Parietal lobe (tissue), 2 donors: ENCODE results near the gene PPP2R1A. TPM values are rescaled to one million over a fixed set of nuclear protein-coding genes. Genes with fewer than 3 reads are reported as not detected.

Source experiments
- small RNA-seq: library from RNA; depleted of rRNA; stranded (forward); fragments of <200 nt; gene quantifications from one replicate; pipeline ENCODE3, GENCODE V24; 2014; ENCODE audit warnings: low replicate concordance
- total RNA-seq: library from RNA; depleted of rRNA; stranded (reverse); fragments of >200 nt; gene quantifications from one replicate; pipeline ENCODE4 v1.2.3, GENCODE V29; 2014

Gene PPP2R1A
- total RNA-seq = 286 TPM

DNA sequence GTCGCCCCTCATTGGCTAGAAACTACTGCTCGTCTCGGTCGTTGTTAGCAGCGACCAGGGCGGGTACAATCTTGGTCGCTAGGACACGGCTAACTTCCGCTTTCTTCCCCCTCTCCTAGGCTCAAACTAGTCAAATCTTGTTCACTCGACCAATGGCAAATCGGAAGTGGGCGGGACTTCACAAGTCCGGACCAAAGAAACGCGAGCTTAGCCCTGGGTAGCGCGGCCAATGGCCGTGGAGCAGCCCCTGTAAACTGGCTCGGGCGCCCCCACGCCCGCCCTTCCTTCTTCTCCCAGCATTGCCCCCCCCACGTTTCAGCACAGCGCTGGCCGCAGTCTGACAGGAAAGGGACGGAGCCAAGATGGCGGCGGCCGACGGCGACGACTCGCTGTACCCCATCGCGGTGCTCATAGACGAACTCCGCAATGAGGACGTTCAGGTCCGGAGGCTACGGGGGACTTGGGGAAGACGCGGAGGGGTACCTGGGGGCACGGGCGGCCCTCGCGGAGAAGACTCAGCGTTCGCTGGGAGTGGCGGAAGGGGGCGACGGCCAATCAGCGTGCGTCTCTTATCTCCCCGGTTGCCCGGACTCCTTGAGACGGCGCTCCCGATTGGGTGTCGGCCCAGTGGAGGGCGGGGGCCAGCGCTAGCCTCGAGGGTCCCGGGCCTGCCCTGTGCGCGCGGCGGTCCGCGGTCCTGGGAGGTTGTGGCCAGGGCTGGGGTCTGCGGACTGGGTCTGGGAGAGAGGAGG, at the start of gene PPP2R1A:
Gene PPP2R1A (plus strand): TSS at position 318 of the 752 bp plus-strand sequence. CDS start 45 bp downstream, at position 363.

DNA sequence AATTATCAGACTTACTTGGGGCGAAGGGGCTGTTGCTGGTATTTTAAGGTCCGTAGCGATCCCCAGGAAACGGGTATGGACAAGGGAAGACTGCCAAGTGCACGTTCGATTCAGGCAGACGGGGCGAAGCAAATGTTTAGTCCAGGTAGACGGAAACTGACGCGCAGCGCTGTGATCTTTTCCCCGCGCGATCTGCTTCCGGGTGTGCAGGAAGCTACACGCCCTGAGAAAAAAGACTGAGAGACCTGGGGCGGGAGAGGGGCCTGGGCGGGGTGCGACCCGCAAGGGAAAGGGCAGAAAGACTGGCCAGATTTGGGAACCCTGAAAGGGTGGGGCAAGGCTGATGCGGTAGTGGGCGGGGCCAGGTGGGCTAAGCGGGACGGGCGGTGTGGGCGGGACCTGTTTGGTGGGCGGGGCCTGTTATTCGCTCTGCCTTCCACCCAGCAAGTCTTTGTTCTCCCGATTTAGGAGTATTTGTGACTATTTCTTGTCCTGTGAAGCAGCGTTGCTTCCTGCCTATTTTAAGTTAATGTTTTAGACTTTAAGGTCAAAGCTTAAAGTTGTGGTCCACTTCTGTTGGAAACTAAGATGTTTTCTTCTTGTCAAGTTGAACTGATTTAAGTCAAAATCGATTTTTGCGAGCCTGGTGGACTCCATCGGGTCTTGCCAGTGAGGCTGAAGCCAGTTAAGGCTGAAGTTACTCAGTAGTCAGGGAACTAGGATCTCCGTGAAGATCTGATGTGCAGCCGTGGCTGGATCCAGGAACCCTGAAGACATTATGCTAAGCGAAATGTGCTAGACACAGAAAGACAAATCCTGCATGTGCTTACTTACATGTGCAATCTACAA, 18.3 kb upstream of the PPP2R1A start, which contains the start of gene ZNF836:
Gene ZNF836 (minus strand): TSS at position 301 of the 849 bp plus-strand sequence. CDS start 3,549 bp downstream, outside the sequence.

DNA sequence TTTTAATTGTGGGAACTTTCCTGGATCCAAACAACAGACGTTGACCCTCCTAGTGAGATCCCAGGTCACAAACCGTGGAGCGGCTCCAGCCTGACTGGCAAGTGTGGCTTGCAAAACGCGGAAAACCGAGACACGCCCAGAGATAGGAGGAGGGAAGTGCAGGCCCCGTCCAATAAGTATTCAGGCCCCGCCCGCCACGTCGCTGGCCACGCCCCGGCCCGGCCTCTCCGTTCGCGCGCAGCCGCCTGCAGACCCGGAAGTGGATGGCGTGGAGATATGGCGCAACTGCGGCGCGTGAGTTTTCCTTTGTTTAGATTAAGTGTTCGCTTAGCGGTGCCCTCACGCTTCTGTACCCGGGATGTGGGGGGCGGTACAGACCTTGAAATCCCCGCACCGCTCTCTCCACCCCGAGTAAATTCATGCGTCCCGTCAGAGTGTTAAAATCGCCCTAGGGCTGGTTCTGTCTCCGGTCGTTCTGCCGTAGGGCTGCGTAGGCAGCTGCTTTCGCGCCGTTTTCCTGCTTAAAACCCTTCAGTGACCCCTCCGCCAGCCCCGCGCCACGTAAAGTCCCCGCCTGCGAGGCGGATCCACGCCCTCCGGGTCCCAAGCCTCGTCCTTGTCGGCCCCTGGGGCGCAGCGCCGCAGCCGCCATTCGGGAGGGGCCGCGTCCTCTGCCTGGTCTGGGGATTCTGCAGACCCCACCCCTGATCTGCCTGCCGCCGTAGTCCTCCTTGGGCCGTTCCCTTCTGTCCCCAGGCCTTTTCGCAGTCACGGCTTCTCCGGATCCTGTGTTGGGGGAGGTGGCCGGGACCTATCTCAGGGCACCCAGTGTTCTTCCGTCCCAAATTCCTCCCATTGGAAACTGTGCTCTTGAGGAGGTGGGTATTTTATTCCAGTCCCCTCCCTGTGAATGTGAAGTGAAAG, 79.7 kb downstream of the PPP2R1A start, which contains the start of gene ZNF766:
Gene ZNF766 (plus strand): TSS at position 250 of the 924 bp plus-strand sequence. CDS start 27 bp downstream, at position 277.

Small RNA genes lying within 50 kb of the gene (small RNA-seq; reads per million reads assigned to genes)
- gene MIR6801 = not detected
- not detected for gene RF00019
- gene RPL37P23 = not detected

Other genes with a start within 250 kb of the PPP2R1A start
- gene ZNF350, start 203.2 kb upstream of the PPP2R1A start, total RNA-seq = 21.9 TPM
- gene ZNF615, start 181.8 kb upstream of the PPP2R1A start, total RNA-seq = 31.3 TPM
- 29.1 TPM for gene ZNF614, start 161.7 kb upstream of the PPP2R1A start, total RNA-seq
- 33.8 TPM for gene ZNF432, start 141.2 kb upstream of the PPP2R1A start, total RNA-seq
- gene ZNF841, start 94.3 kb upstream of the PPP2R1A start, total RNA-seq = 68.9 TPM
- 35.1 TPM for gene ZNF616, start 50.1 kb upstream of the PPP2R1A start, total RNA-seq
- 48.2 TPM for gene ZNF836, start 18.4 kb upstream of the PPP2R1A start, total RNA-seq
- 19.1 TPM for gene ZNF766, start 79.5 kb downstream of the PPP2R1A start, total RNA-seq
- gene ZNF480, start 107.1 kb downstream of the PPP2R1A start, total RNA-seq = 14.7 TPM
- gene ZNF610, start 146.2 kb downstream of the PPP2R1A start, total RNA-seq = 24.4 TPM
- 122 TPM for gene ZNF880, start 179.9 kb downstream of the PPP2R1A start, total RNA-seq
- gene ZNF528, start 207.8 kb downstream of the PPP2R1A start, total RNA-seq = 138 TPM
- 9.4 TPM for gene ZNF534, start 239.1 kb downstream of the PPP2R1A start, total RNA-seq